Stimulated activated CD4-positive, alpha-beta T cell treated with anti-CD3 and anti-CD28 coated beads, Interleukin-4, amount 100 ng/mL, for 1 hour (primary cell): ENCODE measurements around the gene CD83.

Experiments
- DNase-seq: peaks from one replicate; pipeline ENCODE4 v3.0.0-alpha.2; 2020

The CD83 gene

GRCh38 chr6:14127611-14128010 lies 10.0 kb downstream of the CD83 start:
- DNase-seq: no peak

- no peak for DNase-seq
Observed at GRCh38 chr6:14128012-14128411, 10.4 kb downstream of the CD83 start.

GRCh38 chr6:14128746-14129145 lies 11.2 kb downstream of the CD83 start:
- DNase-seq: no peak

- no peak for DNase-seq
Observed at GRCh38 chr6:14129575-14129974, 12.0 kb downstream of the CD83 start.

- no peak for DNase-seq
Observed at GRCh38 chr6:14130435-14131075, 13.0 kb downstream of the CD83 start.

- DNase-seq: no peak
Observed at GRCh38 chr6:14131579-14131978, 14.0 kb downstream of the CD83 start.

GRCh38 chr6:14132244-14132920 lies 14.8 kb downstream of the CD83 start:
- no peak for DNase-seq

GRCh38 chr6:14132921-14133275 lies 15.3 kb downstream of the CD83 start:
- DNase-seq: no peak

- no peak for DNase-seq
Observed at GRCh38 chr6:14134211-14134910, 16.8 kb downstream of the CD83 start.

- DNase-seq: no peak
Observed at GRCh38 chr6:14135893-14136539, 18.4 kb downstream of the CD83 start.

- no peak for DNase-seq
Observed at GRCh38 chr6:14138701-14139215, 21.2 kb downstream of the CD83 start.

- no peak for DNase-seq
Observed at GRCh38 chr6:14141351-14142062, 23.9 kb downstream of the CD83 start.

GRCh38 chr6:14142063-14142450 lies 24.5 kb downstream of the CD83 start:
- DNase-seq: no peak

- no peak for DNase-seq
Observed at GRCh38 chr6:14142511-14143223, 25.1 kb downstream of the CD83 start.

GRCh38 chr6:14143305-14143704 lies 25.7 kb downstream of the CD83 start:
- DNase-seq: no peak

GRCh38 chr6:14144678-14145113 lies 27.1 kb downstream of the CD83 start:
- peak; percentile 75 for DNase-seq

- no peak for DNase-seq
Observed at GRCh38 chr6:14146506-14147096, 29.0 kb downstream of the CD83 start.

- DNase-seq: no peak
Observed at GRCh38 chr6:14147891-14148290, 30.3 kb downstream of the CD83 start.

- no peak for DNase-seq
Observed at GRCh38 chr6:14148471-14148870, 30.9 kb downstream of the CD83 start.

- no peak for DNase-seq
Observed at GRCh38 chr6:14149053-14149738, 31.6 kb downstream of the CD83 start.

GRCh38 chr6:14149739-14150130 lies 32.2 kb downstream of the CD83 start:
- DNase-seq: no peak
